Measurements from ENCODE around the gene WDR90. TPM values are rescaled to one million over a fixed set of nuclear protein-coding genes. Genes with fewer than 3 reads are reported as not detected.

WDR90 gene
- total and polyA plus RNA-seq, 4 donors = 7.5 to 60.9 (median 23.4) TPM

DNA sequence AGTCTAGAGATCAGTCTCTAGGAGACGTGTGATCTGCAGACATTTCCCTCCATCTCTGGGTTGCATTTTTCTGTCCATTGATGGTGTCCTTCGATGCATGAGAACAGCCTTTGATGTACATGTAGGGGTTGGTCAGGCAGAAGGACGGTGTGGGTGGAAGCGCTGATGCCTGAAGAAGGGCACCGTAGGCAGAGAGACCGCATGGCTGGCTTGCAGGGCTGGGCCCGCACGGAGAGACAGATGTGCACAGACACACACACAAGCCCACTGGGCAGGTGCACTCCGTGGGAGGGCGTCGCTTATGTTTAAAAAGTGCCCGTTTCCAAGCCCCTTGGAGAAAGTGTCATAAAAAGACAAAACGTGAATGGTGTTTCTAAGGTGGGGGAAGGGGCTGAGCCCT is 34.0 kb upstream of the WDR90 start:
- 95% methylated on average over 13 of the region's 13 CpGs for WGBS, 2 donors
- H3K9me3 ChIP-seq (ENCODE audit: control insufficient read depth, low read length) = no peaks in the 10 kb centered on the region
- no peaks in the 10 kb centered on the region for H3K4me1 ChIP-seq (ENCODE audit: control insufficient read depth in 1 of 2, insufficient read depth in 2 of 2, low read length in 2 of 2)
- no peak overlapping the region for H3K4me3 ChIP-seq (ENCODE audit: low read length in 2 of 2)
- intact Hi-C loops (cut with DNase I) = no loop called here
- no peak overlapping the region for H3K27ac ChIP-seq (ENCODE audit: low read depth in 1 of 2, low read length in 2 of 2)
- ATAC-seq (ENCODE audit: low FRiP score) (no peak), DNase-seq (no peak)
- no peaks in the 10 kb centered on the region for H3K36me3 ChIP-seq (ENCODE audit: control insufficient read depth in 1 of 2, insufficient read depth in 2 of 2, low read length in 1 of 2)
- no peaks in the 10 kb centered on the region for H3K27me3 ChIP-seq (ENCODE audit: control insufficient read depth in 1 of 2, insufficient read depth in 2 of 2, low read length in 1 of 2)

DNA sequence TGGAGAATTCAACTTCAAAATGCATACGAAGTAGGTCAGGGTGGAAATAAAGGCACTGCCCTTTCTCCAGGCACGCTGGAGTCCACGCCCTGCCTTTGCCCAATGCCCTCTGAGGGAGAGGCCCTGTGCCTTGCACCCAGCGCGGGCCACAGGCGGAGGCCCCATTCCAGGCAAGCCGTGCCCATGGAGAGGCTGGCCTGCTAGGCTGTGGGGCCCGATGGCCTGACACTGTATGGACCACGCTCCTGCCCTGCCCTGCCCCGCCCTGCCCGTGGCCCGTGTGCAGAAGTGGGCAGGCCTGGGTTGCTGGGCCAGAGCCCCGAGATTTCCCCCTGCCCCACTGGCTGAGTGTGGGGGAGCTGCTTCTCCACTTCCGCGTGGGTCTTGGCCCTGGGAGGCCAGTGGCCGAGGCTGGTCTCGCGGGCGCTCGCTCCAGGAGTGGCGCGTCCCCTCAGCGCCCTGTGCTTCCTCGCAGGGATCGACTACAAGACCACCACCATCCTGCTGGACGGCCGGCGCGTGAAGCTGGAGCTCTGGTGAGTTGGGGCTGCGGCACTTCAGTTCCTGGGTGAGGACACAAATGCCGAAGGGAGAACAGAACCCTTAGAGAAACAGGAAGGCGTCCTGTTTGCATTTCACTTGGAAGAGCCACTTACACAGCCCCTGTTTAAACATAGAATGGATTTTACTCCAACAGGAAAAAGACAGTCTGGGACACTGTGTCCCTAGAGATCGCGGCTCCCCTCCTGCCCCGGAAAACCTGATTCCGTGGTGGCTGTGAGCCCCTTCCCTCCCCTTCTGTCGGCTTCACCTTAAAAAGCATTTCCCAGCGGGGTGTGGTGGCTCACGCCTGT is 32.2 kb upstream of the WDR90 start:
- Histone ChIP-seq H3K4me1 (ENCODE audit: control insufficient read depth in 1 of 2, insufficient read depth in 2 of 2, low read length in 2 of 2) (no peaks in the 10 kb centered on the region), H3K4me3 (ENCODE audit: low read length in 2 of 2) (no peak overlapping the region), H3K27ac (ENCODE audit: low read depth in 1 of 2, low read length in 2 of 2) (no peak overlapping the region), H3K27me3 (ENCODE audit: control insufficient read depth in 1 of 2, insufficient read depth in 2 of 2, low read length in 1 of 2) (no peaks in the 10 kb centered on the region), H3K36me3 (ENCODE audit: control insufficient read depth in 1 of 2, insufficient read depth in 2 of 2, low read length in 1 of 2) (no peaks in the 10 kb centered on the region), H3K9me3 (ENCODE audit: control insufficient read depth, low read length) (no peaks in the 10 kb centered on the region)
- no peak for DNase-seq
- WGBS, 2 donors = 93 to 95% methylated on average over 39 of the region's 39 CpGs
- intact Hi-C loops (cut with DNase I) = no loop called here
- ATAC-seq (ENCODE audit: low FRiP score) = peak; percentile 26

DNA sequence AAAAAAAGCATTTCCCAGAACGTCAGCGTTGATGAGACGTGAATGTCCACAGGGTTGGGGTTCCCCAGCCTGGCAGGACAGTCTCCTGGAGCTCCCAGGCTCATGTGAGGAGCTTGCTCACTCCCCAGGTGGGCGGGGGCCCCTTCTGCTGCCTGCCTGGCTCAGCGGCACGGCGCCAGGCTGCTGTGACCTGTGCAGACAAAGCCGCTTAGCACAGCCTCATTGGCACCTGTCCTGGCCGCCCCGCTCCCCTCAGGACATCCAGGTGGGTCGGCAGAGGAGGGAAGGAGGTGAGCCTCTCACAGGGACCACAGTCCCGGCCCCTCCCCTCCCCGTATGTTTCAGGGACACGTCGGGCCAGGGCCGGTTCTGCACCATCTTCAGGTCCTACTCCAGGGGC is 31.3 kb upstream of the WDR90 start:
- Histone ChIP-seq H3K4me3 (ENCODE audit: low read length in 2 of 2) (no peak overlapping the region), H3K4me1 (ENCODE audit: control insufficient read depth in 1 of 2, insufficient read depth in 2 of 2, low read length in 2 of 2) (no peaks in the 10 kb centered on the region), H3K9me3 (ENCODE audit: control insufficient read depth, low read length) (no peaks in the 10 kb centered on the region), H3K36me3 (ENCODE audit: control insufficient read depth in 1 of 2, insufficient read depth in 2 of 2, low read length in 1 of 2) (no peaks in the 10 kb centered on the region), H3K27ac (ENCODE audit: low read depth in 1 of 2, low read length in 2 of 2) (no peak overlapping the region), H3K27me3 (ENCODE audit: control insufficient read depth in 1 of 2, insufficient read depth in 2 of 2, low read length in 1 of 2) (no peaks in the 10 kb centered on the region)
- 86 to 88% methylated on average over 15 to 16 of the region's 16 CpGs for WGBS, 2 donors
- ATAC-seq (ENCODE audit: low FRiP score) (no peak), DNase-seq (no peak)
- intact Hi-C loops (cut with DNase I) = no loop called here

DNA sequence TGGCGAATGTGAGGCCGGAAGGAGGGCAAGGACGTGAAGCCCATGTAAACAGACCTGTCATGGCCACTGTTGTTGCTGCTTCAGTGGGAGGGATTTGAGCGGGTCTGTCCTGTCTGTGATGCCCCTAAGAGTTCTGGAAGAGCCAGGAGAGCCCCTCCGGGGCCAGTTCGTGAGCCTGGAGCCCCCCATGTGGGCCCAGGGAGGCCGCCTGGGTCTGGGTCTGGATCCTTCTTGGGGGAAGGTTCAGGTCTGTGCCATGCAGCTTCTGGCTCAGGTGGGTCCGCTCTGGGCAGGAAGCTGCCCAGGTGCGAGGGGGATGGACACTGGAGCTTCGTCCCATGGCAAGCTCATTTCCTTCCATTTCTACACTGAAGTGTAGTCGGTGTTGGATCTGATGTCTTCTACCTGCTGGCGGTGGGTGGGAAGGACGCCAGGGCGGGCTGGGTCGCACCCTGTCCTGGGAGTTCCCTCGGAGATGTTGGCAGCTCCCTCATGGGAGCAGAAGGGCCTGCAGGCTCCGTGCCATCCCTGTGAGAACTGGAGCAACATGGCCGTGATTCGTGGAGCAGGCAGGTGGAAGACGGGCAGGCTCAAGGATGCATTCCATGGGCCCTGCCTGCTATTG is 29.6 kb upstream of the WDR90 start:
- WGBS, 2 donors = 90 to 92% methylated on average over 20 of the region's 20 CpGs
- no peak overlapping the region for H3K4me3 ChIP-seq (ENCODE audit: low read length in 2 of 2)
- DNase-seq = no peak
- intact Hi-C loops (cut with DNase I) = no loop called here
- no peaks in the 10 kb centered on the region for H3K36me3 ChIP-seq (ENCODE audit: control insufficient read depth in 1 of 2, insufficient read depth in 2 of 2, low read length in 1 of 2)
- no peaks in the 10 kb centered on the region for H3K27me3 ChIP-seq (ENCODE audit: control insufficient read depth in 1 of 2, insufficient read depth in 2 of 2, low read length in 1 of 2)
- H3K27ac ChIP-seq (ENCODE audit: low read depth in 1 of 2, low read length in 2 of 2) = no peak overlapping the region
- no peaks in the 10 kb centered on the region for H3K9me3 ChIP-seq (ENCODE audit: control insufficient read depth, low read length)
- no peaks in the 10 kb centered on the region for H3K4me1 ChIP-seq (ENCODE audit: control insufficient read depth in 1 of 2, insufficient read depth in 2 of 2, low read length in 2 of 2)
- ATAC-seq (ENCODE audit: low FRiP score) = no peak

DNA sequence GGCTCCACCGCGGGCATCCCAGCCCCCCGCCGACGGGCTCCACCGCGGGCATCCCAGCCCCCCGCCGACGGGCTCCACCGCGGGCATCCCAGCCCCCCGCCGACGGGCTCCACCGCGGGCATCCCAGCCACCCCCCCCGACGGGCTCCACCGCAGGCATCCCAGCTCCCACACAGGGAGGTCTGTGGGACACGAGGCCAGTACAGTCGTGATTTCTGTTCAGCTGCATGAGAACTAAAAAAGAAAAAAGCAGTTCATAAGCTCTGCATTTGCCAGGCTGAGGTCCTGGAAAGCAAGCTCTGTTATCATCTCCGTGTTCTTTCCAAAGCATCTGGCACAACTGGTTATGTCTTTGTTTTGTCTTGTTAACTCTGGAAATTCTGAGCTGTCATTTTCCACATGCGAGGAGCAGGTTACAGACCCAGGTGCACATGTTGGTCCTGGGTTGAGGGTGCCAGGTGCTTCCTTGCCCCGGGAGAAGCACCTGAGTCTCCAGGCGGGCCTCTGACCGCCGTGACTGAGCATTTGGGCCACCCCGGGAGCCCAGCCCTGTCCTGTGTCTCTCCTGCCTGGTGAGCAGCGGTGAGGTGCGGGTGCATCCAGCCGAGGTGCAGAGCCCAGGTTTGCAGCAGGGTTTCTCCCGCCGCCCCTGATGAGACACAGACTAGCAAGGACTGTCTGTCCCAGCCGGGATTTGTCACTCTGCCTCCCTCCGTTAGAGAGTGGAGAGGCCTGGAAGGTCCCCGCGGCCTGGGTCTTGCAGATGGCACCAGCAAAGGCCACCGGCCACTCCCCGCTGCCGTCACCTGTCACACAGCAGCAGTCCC is 28.3 kb upstream of the WDR90 start:
- ATAC-seq (ENCODE audit: low FRiP score) (no peak), DNase-seq (no peak)
- H3K36me3 ChIP-seq (ENCODE audit: control insufficient read depth in 1 of 2, insufficient read depth in 2 of 2, low read length in 1 of 2) = no peaks in the 10 kb centered on the region
- WGBS, 2 donors = 81 to 84% methylated on average over 29 to 41 of the region's 41 CpGs
- no peak overlapping the region for H3K27ac ChIP-seq (ENCODE audit: low read depth in 1 of 2, low read length in 2 of 2)
- no peaks in the 10 kb centered on the region for H3K9me3 ChIP-seq (ENCODE audit: control insufficient read depth, low read length)
- intact Hi-C loops (cut with DNase I) = no loop called here
- no peaks in the 10 kb centered on the region for H3K27me3 ChIP-seq (ENCODE audit: control insufficient read depth in 1 of 2, insufficient read depth in 2 of 2, low read length in 1 of 2)
- no peak overlapping the region for H3K4me3 ChIP-seq (ENCODE audit: low read length in 2 of 2)
- H3K4me1 ChIP-seq (ENCODE audit: control insufficient read depth in 1 of 2, insufficient read depth in 2 of 2, low read length in 2 of 2) = no peaks in the 10 kb centered on the region

DNA sequence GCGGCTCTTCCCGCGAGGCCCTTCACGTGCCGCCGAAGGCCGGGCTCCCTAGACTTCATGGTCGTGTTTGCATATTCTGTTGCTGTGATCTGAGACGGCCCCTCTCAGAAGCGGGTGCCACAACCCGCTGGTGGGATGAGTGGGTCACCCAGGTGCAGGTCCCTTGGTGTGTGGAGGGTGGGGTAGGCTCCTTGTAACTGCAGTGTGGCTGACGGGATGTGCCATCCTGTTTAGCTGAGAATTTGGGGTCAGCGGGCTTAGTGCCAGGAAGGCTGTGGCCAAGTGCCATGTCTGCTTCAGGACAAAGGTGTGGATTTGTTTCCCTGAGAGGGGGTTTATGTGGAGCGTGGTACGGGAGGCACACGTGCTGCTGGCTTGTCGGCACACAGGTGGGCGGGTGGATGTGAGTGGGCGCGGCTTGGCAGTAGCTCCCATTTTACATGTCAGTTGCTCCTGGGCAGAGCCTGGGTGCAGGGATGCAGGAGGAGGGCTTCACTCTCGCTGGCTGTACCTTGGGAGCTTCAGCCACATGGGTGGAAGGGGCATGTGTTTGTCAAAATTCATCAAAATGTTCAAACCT is 27.5 kb upstream of the WDR90 start:
- Histone ChIP-seq H3K36me3 (ENCODE audit: control insufficient read depth in 1 of 2, insufficient read depth in 2 of 2, low read length in 1 of 2) (no peaks in the 10 kb centered on the region), H3K4me1 (ENCODE audit: control insufficient read depth in 1 of 2, insufficient read depth in 2 of 2, low read length in 2 of 2) (no peaks in the 10 kb centered on the region), H3K4me3 (ENCODE audit: low read length in 2 of 2) (no peak overlapping the region), H3K27me3 (ENCODE audit: control insufficient read depth in 1 of 2, insufficient read depth in 2 of 2, low read length in 1 of 2) (no peaks in the 10 kb centered on the region), H3K9me3 (ENCODE audit: control insufficient read depth, low read length) (no peaks in the 10 kb centered on the region), H3K27ac (ENCODE audit: low read depth in 1 of 2, low read length in 2 of 2) (no peak overlapping the region)
- 78 to 85% methylated on average over 21 of the region's 21 CpGs for WGBS, 2 donors
- intact Hi-C loops (cut with DNase I) = no loop called here
- no peak for DNase-seq
- ATAC-seq (ENCODE audit: low FRiP score) = no peak

DNA sequence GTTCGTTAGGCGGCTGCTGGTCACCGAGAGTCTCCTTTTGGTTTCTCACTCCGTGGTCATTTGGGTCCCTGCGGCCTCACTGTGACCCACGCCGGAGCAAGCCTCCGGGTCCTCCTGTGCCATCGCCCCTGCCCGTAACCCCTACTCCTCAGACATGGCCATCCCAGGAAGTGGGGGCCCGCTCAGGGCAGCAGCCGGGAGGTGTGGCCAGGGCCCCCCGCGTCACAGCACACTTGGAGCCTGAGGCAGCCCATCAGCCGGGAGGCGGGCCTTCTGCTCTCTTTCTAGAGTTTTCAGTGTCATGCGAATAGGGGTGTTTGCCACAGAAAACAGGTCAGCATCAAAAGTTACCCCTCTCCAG is 26.3 kb upstream of the WDR90 start:
- DNase-seq (no peak), ATAC-seq (ENCODE audit: low FRiP score) (no peak)
- no peak overlapping the region for H3K4me3 ChIP-seq (ENCODE audit: low read length in 2 of 2)
- H3K27ac ChIP-seq (ENCODE audit: low read depth in 1 of 2, low read length in 2 of 2) = no peak overlapping the region
- H3K27me3 ChIP-seq (ENCODE audit: control insufficient read depth in 1 of 2, insufficient read depth in 2 of 2, low read length in 1 of 2) = no peaks in the 10 kb centered on the region
- H3K4me1 ChIP-seq (ENCODE audit: control insufficient read depth in 1 of 2, insufficient read depth in 2 of 2, low read length in 2 of 2) = no peaks in the 10 kb centered on the region
- no peaks in the 10 kb centered on the region for H3K36me3 ChIP-seq (ENCODE audit: control insufficient read depth in 1 of 2, insufficient read depth in 2 of 2, low read length in 1 of 2)
- intact Hi-C loops (cut with DNase I) = no loop called here
- WGBS, 2 donors = 94% methylated on average over 17 of the region's 17 CpGs
- no peaks in the 10 kb centered on the region for H3K9me3 ChIP-seq (ENCODE audit: control insufficient read depth, low read length)

DNA sequence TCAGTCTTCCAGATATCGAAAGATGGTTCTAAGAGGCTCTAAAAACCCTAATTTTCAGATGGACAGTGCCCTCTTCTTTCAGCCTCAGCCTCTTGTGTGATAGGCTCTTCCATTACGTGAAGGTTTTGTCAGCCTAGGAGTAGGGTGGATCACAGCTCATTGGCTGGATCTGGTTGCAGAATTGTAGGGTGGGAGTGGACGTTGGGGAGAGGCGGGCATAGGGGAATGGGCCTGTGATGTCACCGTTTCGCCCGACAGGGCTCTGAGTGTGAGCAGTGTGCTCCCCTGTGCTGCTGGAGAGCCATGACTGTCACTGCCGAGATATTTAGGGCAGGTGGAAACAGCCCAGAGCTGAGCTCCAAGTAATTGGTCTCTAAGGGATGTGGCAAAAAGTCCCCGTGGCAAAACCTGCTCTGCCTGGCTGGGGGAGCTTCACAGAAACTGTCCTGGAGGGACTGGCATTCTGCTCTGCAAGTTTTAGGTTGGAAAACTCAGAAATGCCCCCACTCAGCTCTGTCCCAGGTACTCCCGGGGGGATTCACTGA is 24.6 kb upstream of the WDR90 start:
- no peaks in the 10 kb centered on the region for H3K27me3 ChIP-seq (ENCODE audit: control insufficient read depth in 1 of 2, insufficient read depth in 2 of 2, low read length in 1 of 2)
- no peaks in the 10 kb centered on the region for H3K4me1 ChIP-seq (ENCODE audit: control insufficient read depth in 1 of 2, insufficient read depth in 2 of 2, low read length in 2 of 2)
- WGBS, 2 donors = 65 to 79% methylated on average over 10 of the region's 10 CpGs
- DNase-seq (no peak), ATAC-seq (ENCODE audit: low FRiP score) (no peak)
- H3K4me3 ChIP-seq (ENCODE audit: low read length in 2 of 2) = no peak overlapping the region
- H3K36me3 ChIP-seq (ENCODE audit: control insufficient read depth in 1 of 2, insufficient read depth in 2 of 2, low read length in 1 of 2) = no peaks in the 10 kb centered on the region
- intact Hi-C loops (cut with DNase I) = no loop called here
- H3K9me3 ChIP-seq (ENCODE audit: control insufficient read depth, low read length) = no peaks in the 10 kb centered on the region
- H3K27ac ChIP-seq (ENCODE audit: low read depth in 1 of 2, low read length in 2 of 2) = no peak overlapping the region
